GM19240 (cell line): ENCODE data around the gene ZBTB8OS.
"Not testable (repeated sequence)": the region's sequence is repeated elsewhere in the genome, so short reads cannot be mapped to it uniquely, and the experiment has no call there.

Experiments
- DNase-seq: peaks from one replicate; pipeline ENCODE4 v3.0.0; 2011; ENCODE audit warnings: low spot score; ENCODE audit not compliant: insufficient read length

Gene ZBTB8OS

DNA sequence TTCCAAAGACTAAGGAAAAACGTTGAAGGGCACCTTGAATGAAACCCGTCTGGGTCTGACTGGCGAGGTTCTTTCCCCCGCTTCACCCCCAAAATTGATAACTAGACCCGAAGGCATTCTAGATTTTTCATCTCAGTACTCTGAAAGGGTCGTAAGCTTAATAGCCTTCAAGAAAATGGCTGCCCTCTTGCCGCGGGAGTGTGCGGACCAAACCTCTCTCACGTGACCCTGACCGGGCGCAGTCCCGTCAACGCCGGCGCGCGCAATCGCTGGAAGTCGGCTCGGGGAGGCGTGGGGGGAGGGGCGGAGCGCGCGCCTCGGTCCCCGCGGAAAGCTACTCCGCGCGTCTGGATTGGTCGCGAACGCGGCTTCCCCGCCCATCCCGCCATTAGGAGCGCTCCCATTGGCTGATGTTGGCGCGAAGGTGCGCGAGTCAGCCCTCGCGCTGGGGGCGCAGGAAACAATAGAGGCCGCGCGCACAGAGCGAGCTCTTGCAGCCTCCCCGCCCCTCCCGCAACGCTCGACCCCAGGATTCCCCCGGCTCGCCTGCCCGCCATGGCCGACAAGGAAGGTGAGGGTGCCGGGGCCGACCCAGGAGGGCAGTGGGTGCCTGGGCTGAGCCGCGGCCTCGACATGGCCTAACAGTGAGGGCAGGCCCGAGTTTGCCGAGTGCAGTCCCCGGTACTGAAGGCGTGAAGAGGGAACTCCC lies 556 bp upstream of the ZBTB8OS start, which contains the start of gene RBBP4:
TSS of gene RBBP4 (plus strand) at position 457 of the 709 bp plus-strand sequence. CDS start at position 556, 99 bp downstream.
- DNase-seq = peak; percentile 79

DNA sequence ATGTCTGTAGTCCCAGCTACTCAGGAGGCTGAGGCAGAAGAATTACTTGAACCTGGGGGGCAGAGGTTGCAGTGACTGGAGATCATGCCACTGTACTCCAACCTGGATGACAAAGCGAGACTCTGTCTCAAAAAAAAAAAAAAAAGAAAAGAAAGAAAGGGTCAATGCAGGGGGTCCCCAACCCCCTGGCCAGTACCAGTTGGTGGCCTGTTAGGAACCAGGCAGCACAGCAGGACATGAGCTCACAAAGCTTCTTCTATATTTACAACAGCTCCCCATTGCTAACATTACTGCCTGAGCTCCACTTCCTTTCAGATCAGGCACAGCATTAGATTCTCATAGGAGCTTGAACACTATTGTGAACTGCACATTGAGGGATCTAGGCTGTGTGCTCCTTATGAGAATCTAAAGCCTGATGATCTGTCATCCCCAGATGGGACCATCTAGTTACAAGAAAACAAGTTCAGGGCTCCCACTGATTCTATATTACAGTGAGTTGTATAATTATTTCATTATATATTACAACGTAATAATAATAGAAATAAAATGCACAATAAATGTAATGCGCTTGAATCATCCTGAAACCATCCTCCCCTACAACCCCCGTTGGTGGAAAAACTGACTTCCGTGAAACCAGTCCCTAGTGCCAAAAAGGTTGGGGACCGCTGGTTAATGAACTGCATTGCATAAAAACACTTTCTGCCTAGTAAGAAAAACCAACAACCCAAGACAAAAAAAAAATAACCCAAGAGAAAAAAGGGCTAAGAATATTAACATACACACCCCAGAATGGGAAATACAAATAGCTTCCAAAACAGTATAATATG lies 2.8 kb downstream of the ZBTB8OS start:
- DNase-seq = no peak

DNA sequence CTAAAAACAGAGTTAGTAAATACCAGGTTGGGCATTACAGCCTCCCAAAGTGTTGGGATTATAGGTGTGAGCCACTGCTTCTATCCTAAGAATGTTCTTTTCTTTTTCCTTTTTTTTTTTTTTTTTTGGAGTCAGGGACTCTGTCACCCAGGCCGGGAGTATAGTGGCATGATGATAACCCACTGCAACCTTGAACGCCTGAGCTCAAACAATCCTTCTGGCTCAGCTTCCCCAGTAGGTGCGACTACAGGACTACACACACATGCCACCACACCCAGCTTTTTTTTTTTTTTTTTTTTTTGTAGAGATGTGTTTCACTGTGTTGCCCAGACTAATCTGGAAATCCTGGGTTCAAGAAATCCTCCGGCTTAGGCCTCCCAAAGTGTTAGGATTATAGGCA lies 5.9 kb downstream of the ZBTB8OS start:
- DNase-seq = no peak

DNA sequence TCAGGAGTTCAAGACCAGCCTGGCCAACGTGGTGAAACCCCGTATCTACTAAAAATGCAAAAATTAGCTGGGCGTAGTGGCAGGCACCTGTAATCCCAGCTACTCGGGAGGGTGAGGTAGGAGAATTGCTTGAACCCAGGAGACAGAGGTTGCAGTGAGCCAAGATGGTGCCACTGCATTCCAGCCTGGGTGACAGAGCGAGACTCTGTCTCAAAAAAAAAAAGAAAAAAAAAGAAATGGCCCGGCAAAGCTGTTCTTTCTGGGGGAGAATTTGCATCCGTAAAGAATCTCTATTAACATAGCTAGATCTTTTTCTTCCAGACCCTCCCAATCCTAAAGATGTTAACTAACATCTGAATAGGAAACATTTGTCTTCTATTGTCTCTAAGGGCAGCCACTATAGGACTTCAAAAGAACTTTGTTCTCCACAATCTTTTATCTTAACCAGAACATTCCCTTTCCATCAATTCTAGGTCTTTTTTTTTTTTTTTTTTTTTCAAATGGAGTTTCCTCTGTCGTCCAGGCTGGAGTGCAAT lies 8.0 kb downstream of the ZBTB8OS start:
- DNase-seq = not testable (repeated sequence)

DNA sequence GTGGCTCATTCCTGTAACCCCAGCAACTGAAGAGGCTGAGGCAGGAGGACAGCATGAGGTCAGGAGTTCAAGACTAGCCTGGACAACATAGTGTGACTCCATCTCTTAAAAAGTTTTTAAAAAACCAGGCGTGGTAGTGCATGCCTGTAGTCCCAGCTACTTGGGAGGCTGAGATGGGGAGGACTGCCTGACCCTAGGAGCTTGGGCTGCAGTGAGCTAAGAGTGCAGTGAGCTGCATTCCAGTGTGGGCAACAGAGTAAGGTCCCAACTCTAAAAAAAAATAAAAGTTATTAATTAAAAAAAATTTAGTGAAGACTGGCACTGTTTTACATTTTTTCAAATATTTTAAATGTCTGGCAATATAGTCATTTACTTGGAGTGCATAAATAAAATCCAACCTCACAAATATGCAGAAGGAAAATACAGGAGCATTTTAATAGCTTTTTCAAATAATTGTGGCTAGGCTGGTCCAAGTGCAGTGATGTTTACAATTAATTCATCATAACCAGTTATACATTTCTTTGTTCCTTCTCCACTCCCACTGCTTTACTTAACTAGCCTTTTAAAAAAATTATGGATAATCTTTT lies 10.8 kb downstream of the ZBTB8OS start:
- no peak for DNase-seq

DNA sequence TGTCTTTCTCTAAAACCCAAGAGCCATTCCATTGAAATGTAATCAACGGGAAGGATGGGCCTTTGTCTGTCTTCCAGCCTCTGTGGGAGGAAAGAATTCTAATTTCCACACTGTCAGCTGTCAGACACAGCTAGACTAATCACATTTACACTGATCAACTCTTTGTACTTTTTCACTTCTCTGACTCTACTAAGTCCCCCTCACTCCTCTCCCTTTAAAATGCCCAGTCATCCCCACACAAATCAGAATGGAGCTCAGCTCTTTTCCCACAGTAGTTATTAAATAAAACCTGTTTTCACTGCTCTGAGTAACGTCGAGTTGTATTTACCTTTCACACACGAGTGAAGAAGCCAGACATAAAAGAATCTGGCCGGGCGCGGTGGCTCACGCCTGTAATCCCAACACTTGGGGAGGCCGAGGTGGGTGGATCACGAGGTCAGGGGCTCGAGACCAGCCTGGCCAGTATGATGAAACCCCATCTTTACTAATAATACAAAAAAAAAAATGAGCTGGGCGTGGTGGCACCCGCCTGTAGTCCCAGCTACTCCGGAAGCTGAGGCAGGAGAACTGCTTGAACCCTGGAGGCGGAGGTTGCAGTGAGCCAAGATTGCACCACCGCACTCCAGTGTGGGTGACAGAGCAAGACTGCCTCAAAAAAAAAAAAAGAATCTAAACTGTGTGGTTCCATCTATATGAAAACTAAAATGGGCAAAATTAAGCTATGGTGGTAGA lies 13.3 kb downstream of the ZBTB8OS start:
- no peak for DNase-seq

DNA sequence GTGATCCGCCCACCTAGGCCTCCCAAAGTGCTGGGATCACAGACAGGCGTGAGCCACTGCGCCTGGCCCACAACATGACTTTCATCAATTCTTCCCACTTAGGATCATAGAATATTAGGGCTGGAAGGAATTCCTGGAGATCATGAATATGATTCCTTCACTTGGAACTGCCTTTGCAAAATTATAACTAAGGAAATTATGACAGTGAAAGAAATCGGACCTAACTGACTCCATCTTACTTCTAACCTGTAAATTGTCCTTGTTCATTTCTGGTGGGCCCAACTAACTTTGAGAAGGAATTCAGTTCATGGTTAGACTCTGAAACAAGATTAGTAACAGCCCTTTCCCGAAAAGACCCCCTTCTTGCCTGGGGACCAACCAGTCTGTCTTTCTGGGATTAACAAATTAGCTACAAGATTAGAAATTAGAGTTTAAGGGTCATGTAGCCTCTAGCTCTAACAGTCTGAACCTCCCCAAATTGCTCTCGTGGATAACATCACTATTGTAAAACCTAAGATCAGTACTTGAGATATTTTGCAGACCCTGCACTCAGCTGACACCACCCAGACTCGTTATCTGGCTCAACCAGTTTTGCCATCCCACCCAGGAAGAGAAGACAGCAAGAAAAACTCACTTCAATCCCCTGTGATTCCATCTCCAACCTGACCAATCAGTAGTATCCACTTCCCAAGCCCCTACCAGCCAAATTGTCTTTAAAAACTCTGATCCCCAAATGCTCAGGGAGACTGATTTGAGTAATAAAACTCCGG lies 14.7 kb downstream of the ZBTB8OS start:
- no peak for DNase-seq

DNA sequence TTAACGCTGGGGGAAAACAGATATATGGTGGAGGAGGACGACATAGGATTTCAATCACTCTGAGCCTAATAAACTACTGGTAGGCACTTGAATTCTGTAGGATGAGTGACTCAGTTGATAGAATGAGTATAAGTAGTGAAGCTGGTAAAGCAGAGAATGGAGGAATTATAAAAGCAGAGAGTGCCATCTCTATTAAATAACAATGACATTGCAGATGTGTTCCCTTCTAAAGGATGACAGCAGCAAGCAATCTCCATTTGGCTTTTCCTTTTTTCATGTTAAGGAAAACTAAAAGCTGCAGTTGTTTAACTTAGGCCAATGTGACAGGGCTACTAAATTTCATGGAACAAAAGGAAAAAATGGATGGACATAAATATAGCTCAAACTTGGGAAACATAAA lies 17.5 kb downstream of the ZBTB8OS start:
- DNase-seq = no peak

DNA sequence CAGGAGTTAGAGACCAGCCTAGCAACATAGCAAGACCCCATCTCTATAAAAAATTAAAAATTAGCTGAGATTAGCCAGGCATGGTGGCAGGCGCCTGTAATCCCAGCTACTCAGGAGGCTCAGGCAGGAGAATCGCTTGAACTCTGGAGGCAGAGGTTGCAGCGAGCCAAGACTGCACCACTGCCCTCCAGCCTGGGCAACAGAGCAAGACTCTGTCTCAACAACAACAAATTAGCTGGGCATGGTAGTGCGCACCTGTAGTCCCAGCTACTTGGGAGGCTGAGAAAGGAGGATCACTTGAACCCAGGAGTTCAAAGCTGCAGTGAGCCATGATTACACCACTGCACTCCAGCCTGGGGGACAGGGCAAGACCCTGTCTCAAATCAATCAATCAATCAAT lies 20.2 kb downstream of the ZBTB8OS start:
- not testable (repeated sequence) for DNase-seq

DNA sequence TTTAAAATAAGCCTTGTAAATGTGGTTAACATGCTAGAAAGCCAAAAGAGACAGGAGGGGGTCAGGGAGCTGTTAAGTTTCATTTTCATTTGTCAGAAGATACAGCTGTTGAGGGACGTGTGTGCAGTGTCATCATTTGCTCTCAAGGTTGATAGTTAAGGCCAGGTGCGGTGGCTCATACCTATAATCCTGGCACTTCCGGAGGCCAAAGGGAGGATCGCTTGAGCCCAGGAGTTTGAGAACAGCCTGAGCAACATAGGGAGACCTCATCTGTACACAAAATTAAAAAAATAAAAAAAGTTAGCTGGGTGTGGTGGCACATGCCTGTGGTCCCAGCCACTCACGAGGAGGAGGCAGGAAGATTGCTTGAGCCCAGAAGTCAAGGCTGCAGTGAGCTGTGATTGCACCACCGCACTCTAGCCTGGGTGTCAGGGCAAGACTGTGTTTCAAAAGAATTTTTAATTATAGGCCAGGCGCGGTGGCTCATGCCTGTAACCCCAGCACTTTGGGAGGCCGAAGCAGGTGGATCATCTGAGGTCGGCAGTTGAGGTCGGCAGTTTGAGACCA lies 22.7 kb downstream of the ZBTB8OS start:
- no peak for DNase-seq

DNA sequence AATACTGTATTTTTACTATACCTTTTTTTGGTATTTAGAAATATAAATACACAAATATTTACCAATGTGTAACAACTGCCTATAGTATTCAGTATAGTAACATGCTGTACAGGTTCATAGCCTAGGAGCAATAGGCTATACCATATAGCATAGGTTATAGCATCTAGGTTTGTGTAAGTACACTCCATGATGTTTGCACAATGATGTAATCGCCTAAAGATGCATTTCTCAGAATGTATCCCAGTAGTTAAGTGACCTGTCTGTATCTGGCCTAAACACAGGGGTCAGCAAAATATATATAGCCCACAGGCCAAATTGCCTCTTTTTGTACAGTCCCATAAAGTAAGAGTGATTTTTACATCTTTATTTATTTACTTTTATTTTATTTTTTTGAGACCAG lies 24.2 kb downstream of the ZBTB8OS start:
- no peak for DNase-seq

DNA sequence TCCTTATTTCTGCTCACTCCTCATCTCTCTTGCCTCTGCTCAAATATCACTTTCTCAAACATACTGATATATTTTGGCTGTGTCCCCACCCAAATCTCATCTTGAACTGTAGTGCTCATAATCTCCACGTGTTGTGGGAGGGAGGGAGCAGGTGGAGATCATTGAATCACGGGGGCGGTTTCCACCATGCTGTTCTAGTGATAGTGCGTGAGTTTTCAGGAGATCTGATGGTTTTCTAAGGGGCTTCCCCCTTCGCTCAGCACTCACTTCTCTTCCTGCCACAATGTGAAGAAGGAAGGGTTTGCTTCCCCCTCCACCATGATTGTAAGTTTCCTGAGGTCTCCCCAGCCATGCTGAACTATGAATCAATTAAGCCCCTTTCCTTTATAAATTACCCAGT lies 26.6 kb downstream of the ZBTB8OS start:
- DNase-seq = no peak

DNA sequence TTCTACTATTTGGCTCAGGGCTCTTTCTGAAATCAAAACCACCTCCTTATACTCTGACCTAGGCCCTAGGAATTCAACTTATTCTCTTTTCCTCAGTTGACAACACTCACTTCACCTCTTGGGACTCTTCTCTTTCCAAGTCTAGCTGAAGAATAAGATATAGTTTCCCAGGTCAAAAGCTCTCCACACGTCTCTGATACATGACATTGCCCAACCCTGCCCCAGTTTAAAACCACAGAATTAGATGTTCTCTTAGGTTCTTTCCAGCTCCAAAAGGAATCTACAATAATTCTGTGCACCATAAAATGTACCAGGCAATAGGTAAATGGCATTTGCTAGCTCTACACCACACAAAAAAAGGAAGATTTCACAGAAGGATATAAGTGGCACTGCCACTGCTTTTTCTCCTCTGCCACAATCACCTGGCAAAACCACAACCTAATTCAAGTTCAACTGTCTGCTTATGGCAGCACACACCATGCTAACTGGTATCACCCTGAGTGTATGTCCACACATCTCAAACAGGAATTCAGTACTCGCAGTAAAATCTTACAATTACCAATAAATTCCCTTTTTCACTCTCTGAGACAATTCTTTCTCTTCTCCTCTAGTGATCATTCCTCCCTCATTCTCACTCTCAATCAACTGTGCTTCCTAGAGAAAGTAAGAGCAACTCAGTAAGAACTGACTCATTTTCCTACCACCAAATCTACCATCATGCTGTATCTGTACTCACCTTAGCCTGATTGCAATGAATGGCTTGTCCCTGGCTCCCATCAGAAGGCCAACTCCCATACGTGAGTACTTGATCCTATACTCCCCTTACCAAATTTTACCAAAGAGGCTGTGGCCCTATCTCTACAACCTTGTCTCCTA lies 27.3 kb downstream of the ZBTB8OS start:
- DNase-seq = no peak

DNA sequence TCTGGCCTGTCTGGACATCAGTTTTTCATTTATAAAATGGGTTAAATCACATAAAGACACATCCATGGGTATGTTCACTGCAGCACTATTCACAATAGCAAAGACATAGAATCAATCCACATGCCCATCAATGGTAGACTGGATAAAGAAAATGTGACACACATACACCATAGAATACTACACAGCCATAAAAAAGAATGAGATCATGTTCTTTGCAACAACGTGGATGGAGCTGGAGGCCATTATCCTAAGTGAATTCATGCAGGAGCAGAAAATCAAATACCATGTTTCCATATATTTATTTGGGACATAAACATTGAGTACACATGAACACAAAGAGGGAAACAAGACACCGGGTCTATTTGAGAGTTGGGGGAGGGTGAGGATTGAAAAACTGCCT lies 28.1 kb downstream of the ZBTB8OS start:
- no peak for DNase-seq

DNA sequence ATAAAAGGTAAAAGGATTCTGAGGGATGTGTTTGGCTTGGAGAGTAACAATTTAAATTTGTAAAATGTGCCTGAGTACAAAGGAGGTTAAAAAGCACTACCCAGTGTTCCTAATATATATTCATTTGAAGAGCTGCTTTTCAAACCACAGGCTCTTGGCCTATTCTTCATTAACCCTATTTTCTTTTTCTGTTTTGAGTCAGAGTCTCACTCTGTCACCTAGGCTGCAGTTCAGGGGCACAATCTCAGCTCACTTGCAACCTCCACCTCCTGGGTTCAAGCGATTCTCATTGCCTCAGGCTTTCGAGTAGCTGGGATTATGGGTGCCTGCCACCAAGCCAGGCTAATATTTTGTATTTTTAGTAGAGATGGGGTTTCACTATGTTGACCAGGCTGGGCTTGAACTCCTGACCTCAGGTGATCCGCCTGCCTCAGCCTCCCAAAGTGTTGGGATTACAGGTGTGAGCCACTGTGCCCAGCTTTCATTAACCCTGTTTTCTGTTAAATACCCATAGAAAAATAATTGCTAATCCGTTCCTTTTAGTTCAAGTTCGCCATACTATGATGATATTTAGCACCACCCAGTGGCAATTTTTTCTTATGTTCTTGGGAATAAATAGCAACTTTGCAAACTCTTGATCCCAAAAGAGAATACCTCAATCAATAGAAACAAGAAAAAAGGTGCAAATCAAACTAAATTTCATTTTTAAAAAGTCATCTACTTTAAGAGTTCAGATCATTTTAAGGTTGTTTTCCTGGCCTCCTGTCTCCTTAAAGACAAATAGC lies 30.5 kb downstream of the ZBTB8OS start:
- peak; percentile 14 for DNase-seq

DNA sequence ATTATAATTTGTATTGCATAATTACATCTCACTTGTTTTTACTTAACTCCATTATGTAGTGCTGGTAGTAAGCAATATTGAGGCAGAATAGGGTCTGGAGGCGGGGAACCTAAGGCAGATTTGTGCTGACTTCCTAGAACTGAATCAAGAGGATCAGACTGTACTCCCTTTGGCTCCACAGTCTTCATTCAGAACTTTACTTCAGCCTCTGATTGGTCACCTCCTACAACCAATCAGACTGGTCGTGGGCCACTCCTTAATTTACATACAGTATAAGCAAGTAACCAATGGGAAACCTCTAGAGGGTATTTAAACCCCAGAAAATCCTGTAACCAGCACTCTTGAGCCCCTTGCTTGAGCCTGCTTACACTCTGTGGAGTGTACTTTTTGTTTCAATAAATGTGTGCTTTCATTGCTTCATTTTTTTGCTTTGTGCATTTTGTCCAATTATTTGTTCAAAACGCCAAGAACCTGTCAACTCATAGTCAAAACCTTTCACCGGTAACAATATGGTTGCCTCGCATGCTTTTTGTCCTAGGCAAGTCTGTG lies 31.6 kb downstream of the ZBTB8OS start:
- no peak for DNase-seq

DNA sequence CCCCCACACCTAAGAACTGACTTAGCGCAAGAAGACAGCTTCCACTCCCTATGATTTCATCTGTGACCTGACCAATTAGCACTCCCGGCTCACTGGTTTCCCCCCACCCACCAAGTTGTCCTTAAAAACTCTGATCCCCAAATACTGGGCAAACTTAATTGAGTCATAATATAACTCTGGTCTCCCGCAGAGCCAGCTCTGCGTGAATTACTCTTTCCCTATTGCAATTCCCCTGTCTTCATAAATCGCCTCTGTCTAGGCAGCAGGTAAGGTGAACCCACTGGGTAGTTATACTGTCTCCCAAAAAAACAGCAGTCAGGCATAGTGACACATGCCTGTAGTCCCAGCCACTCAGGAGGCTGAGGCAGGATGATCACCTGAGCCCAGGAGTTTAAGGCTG lies 36.9 kb downstream of the ZBTB8OS start:
- no peak for DNase-seq

DNA sequence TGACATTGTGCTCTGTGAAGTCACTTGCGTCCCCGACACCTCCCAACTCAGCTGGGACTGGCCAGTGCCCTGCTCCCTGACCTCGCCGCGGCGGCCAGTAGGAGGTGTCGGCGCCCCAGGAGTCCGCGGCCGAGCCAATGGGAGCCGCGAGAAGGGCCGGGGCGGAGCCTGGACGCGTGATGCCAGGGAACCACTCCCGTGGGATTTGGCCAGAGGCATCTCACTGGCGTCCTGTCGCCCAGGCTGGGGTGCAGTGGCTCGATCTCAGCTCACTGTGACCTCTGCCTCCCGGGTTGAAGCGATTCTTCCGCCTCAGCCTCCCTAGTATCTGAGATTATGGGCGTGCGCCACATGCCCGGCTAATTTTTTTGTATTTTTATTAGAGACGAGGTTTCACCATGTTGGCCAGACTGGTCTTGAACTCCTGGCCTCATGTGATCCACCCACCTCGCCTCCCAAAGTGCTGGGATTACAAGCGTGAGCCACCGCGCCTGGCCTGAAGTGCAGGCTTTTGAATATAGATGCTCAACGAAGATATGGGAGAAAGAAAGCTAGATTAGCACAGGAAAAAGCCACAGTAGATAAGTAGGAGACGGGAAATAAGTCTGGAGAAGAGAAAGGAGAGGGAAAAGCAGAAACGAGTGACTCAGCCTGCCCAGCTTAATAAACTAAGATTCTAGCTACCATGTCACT lies 38.0 kb downstream of the ZBTB8OS start:
- DNase-seq = peak; percentile 51
